Ovary (tissue), 9 donors: ENCODE measurements around the gene ZBTB2. TPM values are rescaled to one million over a fixed set of nuclear protein-coding genes. Genes with fewer than 3 reads are reported as not detected.

ENCODE experiments used
- DNase-seq, 5 donors: peaks; one replicate each; pipeline ENCODE4 v3.0.0-alpha.2; 2019 to 2020
- H3K27ac ChIP-seq, 2 donors: fragments of 200-600 bp; one replicate each; pipeline versions ENCODE4 v1.5.1 to v1.8.0; 2019 to 2022
- H3K27me3 ChIP-seq: fragments of 200-600 bp; one replicate; pipeline ENCODE4 v1.8.0; 2022
- H3K36me3 ChIP-seq: fragments of 200-600 bp; sonication (generic); one replicate; pipeline ENCODE4 v1.5.1; 2019
- H3K4me1 ChIP-seq: one replicate; pipeline ENCODE4 v1.8.1; 2013; ENCODE audit warnings: mild to moderate bottlenecking, moderate library complexity; ENCODE audit not compliant: insufficient read depth
- H3K4me3 ChIP-seq: fragments of 200-600 bp; sonication (generic); one replicate; pipeline ENCODE4 v1.5.1; 2017
- H3K9me3 ChIP-seq, 2 donors: fragments of 200-600 bp in 1 of 2; sonication (generic) in 1 of 2; one replicate each; pipeline versions ENCODE4 v1.5.1 to v1.8.1; 2013 to 2019; ENCODE audit warnings: mild to moderate bottlenecking in 1 of 2, moderate library complexity in 1 of 2
- EP300 ChIP-seq: sonication (generic); formaldehyde crosslinking; IDR thresholded peaks from one replicate; pipeline ENCODE4 v1.6.1; 2017; ENCODE audit warnings: antibody characterized with exemption
- POLR2A ChIP-seq: fragments of 450-650 bp; IDR thresholded peaks from one replicate; pipeline ENCODE4 v1.6.1; 2017; ENCODE audit warnings: antibody characterized with exemption, mild to moderate bottlenecking, moderate library complexity
- WGBS, 3 donors: extraction: QIAGEN DNeasy Blood & Tissue Kit in 1 of 3; methylation state at CpG; one replicate each; pipeline versions ENCODE4 v1.1.5 to v1.1.7; 2013 to 2017; 5-methylcytosine and 5-hydroxymethylcytosine counted together
- intact Hi-C, 4 donors: fragments of 100-400 bp; cut with DNase I; formaldehyde crosslinking; loops; one replicate each; pipeline versions ENCODE4 v1.11.0 to v1.15.1; 2022 to 2023
- polyA plus RNA-seq, 2 donors: library from polyadenylated mRNA; stranded (reverse); fragments of 200-250 nt in 1 of 2; fragments of 350-450 nt in 1 of 2; fragmentation: Illumina TruSeq in 1 of 2; extraction: RNeasy Lipid Tissue Mini Kit (QIAGEN cat#74804) in 1 of 2; gene quantifications; one replicate each; pipeline ENCODE4 v1.2.3, GENCODE V29; 2013 to 2014
- total RNA-seq, 7 donors: library from RNA; depleted of rRNA in 2 of 7; stranded (reverse); fragments of >200 nt in 2 of 7; fragmentation: NEBNext Ultra II Directional in 3 of 7; extraction: Animal tissue kit (Norgen Biotek cat#: 25700) in 3 of 7; gene quantifications; one replicate each; pipeline versions ENCODE4 v1.1.0 to v1.2.4, GENCODE V29; 2016 to 2023
- TF ChIP-seq, protein P1 (sequence below), 3 donors: fragments of 450-650 bp in 2 of 3; fragments of 200-600 bp in 1 of 3; IDR thresholded peaks; one replicate each; pipeline versions ENCODE4 v1.5.1 to v1.8.0; 2016 to 2022; ENCODE audit warnings: antibody characterized with exemption in 3 of 3, mild to moderate bottlenecking in 1 of 3
- donor health status: DM: no; HTN: no; CAD: no; lungs with moderate emphysema.
- donor health status: DM: no; HTN: no; CAD: no.
- donor health status: Bipolar disorder and iron deficiency.
- donor health status: DM: yes; HTN: yes; CAD: no.
- donor health status: DM: no; HTN: no; CAD: no.
- donor health status: DM: yes; HTN: yes; CAD: no.

Gene ZBTB2
- total and polyA plus RNA-seq, 9 donors = 8.8 to 31.2 (median 18.3) TPM

DNA sequence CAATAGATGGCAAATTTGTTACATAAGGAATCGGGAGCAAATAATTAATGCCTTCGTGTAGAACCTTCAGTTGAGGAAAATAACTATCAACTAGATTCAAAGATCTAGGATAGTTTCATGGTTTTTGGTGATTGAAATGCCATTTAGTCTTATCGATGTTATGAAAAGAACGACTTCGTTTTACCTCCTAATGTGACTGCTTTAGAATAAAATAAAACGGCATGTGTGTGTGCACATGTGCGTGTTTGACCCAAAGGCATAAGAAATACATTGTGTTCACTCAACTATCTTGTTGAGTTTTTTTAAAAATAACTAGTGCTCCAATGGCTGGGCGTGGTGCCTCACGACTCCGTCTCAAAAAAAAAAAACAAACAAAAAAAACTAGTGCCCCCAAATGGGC is 37.6 kb downstream of the ZBTB2 start:
- 89 to 90% (median 89%) methylated on average over 10 of the region's 10 CpGs for WGBS, 3 donors
- no peak for DNase-seq
- Histone ChIP-seq H3K4me1 (no peaks in the 10 kb centered on the region), H3K9me3 (no peaks in the 10 kb centered on the region), H3K36me3 (no peaks in the 10 kb centered on the region), H3K4me3 (no peak overlapping the region), H3K27me3 (no peaks in the 10 kb centered on the region), H3K27ac (no peak overlapping the region)
- TF ChIP-seq POLR2A (no peak), EP300 (no peak)
- TF ChIP-seq, protein P1, sequence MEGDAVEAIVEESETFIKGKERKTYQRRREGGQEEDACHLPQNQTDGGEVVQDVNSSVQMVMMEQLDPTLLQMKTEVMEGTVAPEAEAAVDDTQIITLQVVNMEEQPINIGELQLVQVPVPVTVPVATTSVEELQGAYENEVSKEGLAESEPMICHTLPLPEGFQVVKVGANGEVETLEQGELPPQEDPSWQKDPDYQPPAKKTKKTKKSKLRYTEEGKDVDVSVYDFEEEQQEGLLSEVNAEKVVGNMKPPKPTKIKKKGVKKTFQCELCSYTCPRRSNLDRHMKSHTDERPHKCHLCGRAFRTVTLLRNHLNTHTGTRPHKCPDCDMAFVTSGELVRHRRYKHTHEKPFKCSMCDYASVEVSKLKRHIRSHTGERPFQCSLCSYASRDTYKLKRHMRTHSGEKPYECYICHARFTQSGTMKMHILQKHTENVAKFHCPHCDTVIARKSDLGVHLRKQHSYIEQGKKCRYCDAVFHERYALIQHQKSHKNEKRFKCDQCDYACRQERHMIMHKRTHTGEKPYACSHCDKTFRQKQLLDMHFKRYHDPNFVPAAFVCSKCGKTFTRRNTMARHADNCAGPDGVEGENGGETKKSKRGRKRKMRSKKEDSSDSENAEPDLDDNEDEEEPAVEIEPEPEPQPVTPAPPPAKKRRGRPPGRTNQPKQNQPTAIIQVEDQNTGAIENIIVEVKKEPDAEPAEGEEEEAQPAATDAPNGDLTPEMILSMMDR (IDR thresholded peaks at IDR 0.05) = no peak
- intact Hi-C loops = no loop called here

DNA sequence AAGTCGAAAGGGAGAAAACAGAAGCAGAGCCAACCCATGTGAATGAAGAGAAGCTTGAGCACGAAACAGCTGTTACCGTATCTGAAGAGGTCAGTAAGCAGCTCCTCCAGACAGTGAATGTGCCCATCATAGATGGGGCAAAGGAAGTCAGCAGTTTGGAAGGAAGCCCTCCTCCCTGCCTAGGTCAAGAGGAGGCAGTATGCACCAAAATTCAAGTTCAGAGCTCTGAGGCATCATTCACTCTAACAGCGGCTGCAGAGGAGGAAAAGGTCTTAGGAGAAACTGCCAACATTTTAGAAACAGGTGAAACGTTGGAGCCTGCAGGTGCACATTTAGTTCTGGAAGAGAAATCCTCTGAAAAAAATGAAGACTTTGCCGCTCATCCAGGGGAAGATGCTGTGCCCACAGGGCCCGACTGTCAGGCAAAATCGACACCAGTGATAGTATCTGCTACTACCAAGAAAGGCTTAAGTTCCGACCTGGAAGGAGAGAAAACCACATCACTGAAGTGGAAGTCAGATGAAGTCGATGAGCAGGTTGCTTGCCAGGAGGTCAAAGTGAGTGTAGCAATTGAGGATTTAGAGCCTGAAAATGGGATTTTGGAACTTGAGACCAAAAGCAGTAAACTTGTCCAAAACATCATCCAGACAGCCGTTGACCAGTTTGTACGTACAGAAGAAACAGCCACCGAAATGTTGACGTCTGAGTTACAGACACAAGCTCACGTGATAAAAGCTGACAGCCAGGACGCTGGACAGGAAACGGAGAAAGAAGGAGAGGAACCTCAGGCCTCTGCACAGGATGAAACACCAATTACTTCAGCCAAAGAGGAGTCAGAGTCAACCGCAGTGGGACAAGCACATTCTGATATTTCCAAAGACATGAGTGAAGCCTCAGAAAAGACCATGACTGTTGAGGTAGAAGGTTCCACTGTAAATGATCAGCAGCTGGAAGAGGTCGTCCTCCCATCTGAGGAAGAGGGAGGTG is 38.7 kb downstream of the ZBTB2 start:
- Histone ChIP-seq H3K27me3 (no peaks in the 10 kb centered on the region), H3K9me3 (no peaks in the 10 kb centered on the region), H3K27ac (no peak overlapping the region), H3K36me3 (no peaks in the 10 kb centered on the region), H3K4me1 (no peaks in the 10 kb centered on the region), H3K4me3 (no peak overlapping the region)
- 80 to 87% (median 84%) methylated on average over 19 of the region's 19 CpGs for WGBS, 3 donors
- intact Hi-C loops = no loop called here
- DNase-seq = no peak
- TF ChIP-seq EP300 (no peak), POLR2A (no peak)
- TF ChIP-seq, protein P1 (IDR thresholded peaks at IDR 0.05) = no peak

DNA sequence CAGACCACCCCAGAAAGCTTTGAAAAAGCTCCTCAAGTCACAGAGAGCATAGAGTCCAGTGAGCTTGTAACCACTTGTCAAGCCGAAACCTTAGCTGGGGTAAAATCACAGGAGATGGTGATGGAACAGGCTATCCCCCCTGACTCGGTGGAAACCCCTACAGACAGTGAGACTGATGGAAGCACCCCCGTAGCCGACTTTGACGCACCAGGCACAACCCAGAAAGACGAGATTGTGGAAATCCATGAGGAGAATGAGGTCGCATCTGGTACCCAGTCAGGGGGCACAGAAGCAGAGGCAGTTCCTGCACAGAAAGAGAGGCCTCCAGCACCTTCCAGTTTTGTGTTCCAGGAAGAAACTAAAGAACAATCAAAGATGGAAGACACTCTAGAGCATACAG is 39.6 kb downstream of the ZBTB2 start:
- H3K36me3 ChIP-seq = no peaks in the 10 kb centered on the region
- TF ChIP-seq EP300 = no peak
- TF ChIP-seq, protein P1 (IDR thresholded peaks at IDR 0.05) = no peak
- no peak for TF ChIP-seq POLR2A
- intact Hi-C loops = no loop called here
- H3K4me1 ChIP-seq = no peaks in the 10 kb centered on the region
- 93 to 97% (median 96%) methylated on average over 7 of the region's 7 CpGs for WGBS, 3 donors
- H3K27ac ChIP-seq = no peak overlapping the region
- H3K9me3 ChIP-seq = no peaks in the 10 kb centered on the region
- DNase-seq = no peak
- H3K4me3 ChIP-seq = no peak overlapping the region
- H3K27me3 ChIP-seq = no peaks in the 10 kb centered on the region

DNA sequence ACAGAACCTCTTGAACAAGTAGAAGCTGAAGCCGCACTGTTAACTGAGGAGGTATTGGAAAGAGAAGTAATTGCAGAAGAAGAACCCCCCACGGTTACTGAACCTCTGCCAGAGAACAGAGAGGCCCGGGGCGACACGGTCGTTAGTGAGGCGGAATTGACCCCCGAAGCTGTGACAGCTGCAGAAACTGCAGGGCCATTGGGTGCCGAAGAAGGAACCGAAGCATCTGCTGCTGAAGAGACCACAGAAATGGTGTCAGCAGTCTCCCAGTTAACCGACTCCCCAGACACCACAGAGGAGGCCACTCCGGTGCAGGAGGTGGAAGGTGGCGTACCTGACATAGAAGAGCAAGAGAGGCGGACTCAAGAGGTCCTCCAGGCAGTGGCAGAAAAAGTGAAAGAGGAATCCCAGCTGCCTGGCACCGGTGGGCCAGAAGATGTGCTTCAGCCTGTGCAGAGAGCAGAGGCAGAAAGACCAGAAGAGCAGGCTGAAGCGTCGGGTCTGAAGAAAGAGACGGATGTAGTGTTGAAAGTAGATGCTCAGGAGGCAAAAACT is 40.1 kb downstream of the ZBTB2 start:
- 92 to 93% (median 93%) methylated on average over 18 of the region's 18 CpGs for WGBS, 3 donors
- TF ChIP-seq POLR2A (no peak), EP300 (no peak)
- TF ChIP-seq, protein P1 (IDR thresholded peaks at IDR 0.05) = no peak
- H3K9me3 ChIP-seq = no peaks in the 10 kb centered on the region
- no peak for DNase-seq
- H3K27me3 ChIP-seq = no peaks in the 10 kb centered on the region
- no peaks in the 10 kb centered on the region for H3K4me1 ChIP-seq
- no peak overlapping the region for H3K27ac ChIP-seq
- H3K4me3 ChIP-seq = no peak overlapping the region
- intact Hi-C loops = no loop called here
- H3K36me3 ChIP-seq = no peaks in the 10 kb centered on the region
